B cell (primary cell): ENCODE measurements around the gene HSPA1A. TPM values are rescaled to one million over a fixed set of nuclear protein-coding genes. Genes with fewer than 3 reads are reported as not detected.
A peak's percentile ranks its signal among the peaks of the same experiment; 100 is the strongest.

ENCODE experiments used
- ATAC-seq: fragments of 200-7000 bp; cut with Tn5 transposase; one replicate; pipeline ENCODE4 v1.10.0; 2021; ENCODE audit warnings: low read depth, mild to moderate bottlenecking, moderate number of reproducible peaks, moderate library complexity
- CTCF ChIA-PET: fragments of 350-600 bp; sonication (Branson Sonifier 250); formaldehyde crosslinking; loops from one replicate; lab custom pipeline; 2021; ENCODE audit warnings: antibody characterized with exemption, inconsistent platforms; lab: Charles Lee
- POLR2A ChIA-PET: fragments of 350-600 bp; sonication (Branson Sonifier 250); formaldehyde crosslinking; loops from one replicate; lab custom pipeline; 2021; ENCODE audit warnings: antibody characterized with exemption; lab: Charles Lee
- DNase-seq: peaks from one replicate; pipeline ENCODE4 v3.0.0; 2013
- H2AFZ ChIP-seq: 2 replicates; pipeline ENCODE4 v1.6.1; 2012; ENCODE audit warnings: mild to moderate bottlenecking, low read depth, low read length; ENCODE audit not compliant: insufficient read depth, poor library complexity, severe bottlenecking
- H3K27ac ChIP-seq, 2 donors: 1 replicate in 1 of 2; 2 replicates in 1 of 2; pipeline ENCODE4 v1.5.1; 2012 to 2013; ENCODE audit warnings: low read length in 2 of 2, mild to moderate bottlenecking in 2 of 2, moderate library complexity in 1 of 2
- H3K27me3 ChIP-seq, 4 experiments: fragments of 200-600 bp in 1 of 4; sonication (generic) in 1 of 4; replicated peaks in 1 of 4; 1 replicate in 2 of 4; 2 replicates in 2 of 4; pipeline versions ENCODE4 v1.6.1 to v1.7.0; 2013 to 2016; ENCODE audit warnings: low read length in 3 of 4, mild to moderate bottlenecking in 2 of 4, mixed read lengths in 1 of 4, moderate library complexity in 1 of 4; ENCODE audit not compliant: insufficient read depth in 4 of 4, control insufficient read depth in 3 of 4; ENCODE audit errors: control extremely low read depth in 1 of 4
- H3K36me3 ChIP-seq, 2 experiments: replicated peaks in 1 of 2; 1 replicate in 1 of 2; 2 replicates in 1 of 2; pipeline versions ENCODE4 v1.6.1 to v1.7.1; 2013; ENCODE audit warnings: low read length in 1 of 2; ENCODE audit not compliant: insufficient read depth in 2 of 2, control insufficient read depth in 1 of 2; ENCODE audit errors: control extremely low read depth in 1 of 2, extremely low read depth in 1 of 2
- H3K4me1 ChIP-seq, 2 donors: fragments of 200-600 bp in 1 of 2; sonication (generic) in 1 of 2; 1 replicate in 1 of 2; 2 replicates in 1 of 2; pipeline versions ENCODE4 v1.5.1 to v1.6.1; 2013 to 2017; ENCODE audit warnings: low read length in 2 of 2; ENCODE audit not compliant: control insufficient read depth in 2 of 2, insufficient read depth in 2 of 2
- H3K4me2 ChIP-seq: replicated peaks from 2 replicates; pipeline ENCODE3; 2012; ENCODE audit warnings: mild to moderate bottlenecking, low read depth, low read length; ENCODE audit not compliant: poor library complexity, severe bottlenecking
- H3K4me3 ChIP-seq, 5 experiments: fragments of 200-600 bp in 1 of 5; sonication (generic) in 1 of 5; 1 replicate in 3 of 5; 2 replicates in 2 of 5; pipeline versions ENCODE4 v1.5.1 to v1.7.0; 2011 to 2016; ENCODE audit warnings: low read length in 4 of 5, mild to moderate bottlenecking in 4 of 5, low read depth in 2 of 5, control low read depth in 1 of 5, moderate library complexity in 1 of 5; ENCODE audit not compliant: insufficient read depth in 1 of 5; ENCODE audit errors: control extremely low read depth in 1 of 5, extremely low read depth in 1 of 5
- H3K79me2 ChIP-seq: fragments of 200-600 bp; sonication (generic); one replicate; pipeline ENCODE4 v1.6.0; 2016; ENCODE audit warnings: low read length; ENCODE audit not compliant: control insufficient read depth, insufficient read depth
- H3K9ac ChIP-seq: fragments of 200-600 bp; sonication (generic); 2 replicates; pipeline ENCODE4 v1.6.1; 2017; ENCODE audit warnings: mild to moderate bottlenecking, low read length, moderate library complexity
- H3K9me3 ChIP-seq, 3 donors: one replicate each; pipeline versions ENCODE4 v1.6.1 to v1.7.1; 2013; ENCODE audit warnings: low read length in 2 of 3; ENCODE audit not compliant: control insufficient read depth in 2 of 3, insufficient read depth in 1 of 3; ENCODE audit errors: control extremely low read depth in 1 of 3
- H4K20me1 ChIP-seq: 2 replicates; pipeline ENCODE4 v1.6.0; 2012; ENCODE audit warnings: mild to moderate bottlenecking, low read length; ENCODE audit not compliant: insufficient read depth, control insufficient read depth, poor library complexity, severe bottlenecking
- H3K27ac Mint-ChIP-seq: one replicate; pipeline ENCODE4 v1.8.0; 2021; ENCODE audit warnings: mixed read lengths
- H3K27me3 Mint-ChIP-seq: one replicate; pipeline ENCODE4 v1.8.0; 2021; ENCODE audit warnings: mixed read lengths
- H3K4me1 Mint-ChIP-seq: one replicate; pipeline ENCODE4 v1.8.0; 2021; ENCODE audit warnings: mixed read lengths
- H3K4me3 Mint-ChIP-seq: one replicate; pipeline ENCODE4 v1.8.0; 2021; ENCODE audit warnings: mixed read lengths
- H3K9me3 Mint-ChIP-seq: one replicate; pipeline ENCODE4 v1.8.0; 2022; ENCODE audit warnings: mixed read lengths; ENCODE audit not compliant: insufficient read depth
- EZH2 ChIP-seq: IDR thresholded peaks from 2 replicates; pipeline ENCODE4 v1.6.1; 2012; ENCODE audit warnings: borderline replicate concordance, low read depth, mild to moderate bottlenecking, moderate library complexity, low read length; ENCODE audit not compliant: insufficient read depth, poor library complexity, severe bottlenecking
- WGBS: methylation state at CpG from one replicate; pipeline ENCODE4 v1.1.5; 2013; ENCODE audit warnings: missing lambda C conversion rate; ENCODE audit not compliant: insufficient coverage; 5-methylcytosine and 5-hydroxymethylcytosine counted together
- intact Hi-C: fragments of 100-400 bp; cut with micrococcal nuclease; formaldehyde crosslinking; loops from one replicate; pipeline ENCODE4 v1.10.0; 2022
- polyA plus RNA-seq: library from polyadenylated mRNA; depleted of rRNA; stranded (reverse); fragments of >200 nt; gene quantifications from 2 replicates; pipeline ENCODE4 v1.2.3, GENCODE V29; 2012
- total RNA-seq, 2 donors: library from RNA; stranded (reverse); fragments of 120-200 nt in 1 of 2; gene quantifications; 1 replicate in 1 of 2; 2 replicates in 1 of 2; pipeline versions ENCODE4 v1.2.3 to v1.2.4, GENCODE V29; 2013 to 2022
- TF ChIP-seq, protein P1 (sequence below): fragments of 200-600 bp; IDR thresholded peaks from one replicate; pipeline ENCODE4 v1.8.0; 2022; ENCODE audit warnings: antibody characterized with exemption, mild to moderate bottlenecking

Gene HSPA1A
- total and polyA plus RNA-seq, 2 donors (not counting 1 experiment from before 2014, with no cell fraction given), result 61.2 to 129 TPM

DNA sequence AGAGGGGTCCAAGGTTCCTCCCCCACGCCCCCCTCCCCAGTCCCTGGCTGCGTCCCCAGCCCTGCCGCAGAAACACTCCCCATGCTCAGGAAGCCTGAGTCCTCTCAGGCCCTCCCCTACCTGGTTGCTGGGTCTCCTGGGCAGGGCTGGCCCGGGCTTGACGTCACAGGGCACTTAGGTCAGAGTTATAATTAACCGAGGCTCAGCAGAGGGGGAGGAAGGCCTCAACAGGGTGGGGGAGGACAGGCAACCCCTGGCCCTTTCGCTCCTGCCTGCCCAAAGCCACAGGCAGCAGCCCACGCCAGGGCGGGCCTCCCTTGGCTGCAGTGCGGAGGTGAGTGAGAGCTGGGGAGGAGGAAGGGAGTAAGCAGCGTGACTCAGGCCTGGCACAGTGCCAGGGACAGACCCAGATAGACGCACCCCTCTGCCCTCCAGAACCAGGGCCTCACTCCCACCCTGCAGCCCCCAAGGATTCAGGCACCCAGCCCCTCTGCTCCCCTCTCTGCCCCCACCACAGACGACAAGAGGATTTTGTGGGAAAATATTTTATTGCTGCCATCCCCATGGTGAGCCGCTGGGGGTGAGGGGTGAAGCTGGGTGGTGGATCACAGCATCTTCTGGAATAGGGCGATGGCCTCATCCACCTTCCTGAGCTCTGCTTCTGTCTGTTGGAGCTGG is 38.2 kb upstream of the HSPA1A start, which contains the start of gene VWA7:
TSS of gene VWA7 (minus strand) at position 340 of the 678 bp plus-strand sequence. CDS start 549 bp downstream, outside the sequence.
- Histone ChIP-seq H3K4me2 (peak within 1 kb of the TSS; percentile 72), H2AFZ (peak within 1 kb of the TSS; percentile 65), H3K9ac (peak within 1 kb of the TSS; percentile 43), H3K27ac (peak within 1 kb of the TSS; percentile 66 to 67), H3K4me1 (peaks cover 15 to 28% of the 10 kb centered on the region in 2 donors), H4K20me1 (no peaks in the 10 kb centered on the region), H3K4me3 (peak within 1 kb of the TSS in 2 of 5 experiments; percentile 5 to 21), H3K27me3 (no peaks in the 10 kb centered on the region), H3K79me2 (no peaks in the 10 kb centered on the region), H3K36me3 (peaks cover 0 to 42% of the 10 kb centered on the region in 2 experiments), H3K9me3 (no peaks in the 10 kb centered on the region)
- TF ChIP-seq EZH2, result no peak
- TF ChIP-seq, protein P1, sequence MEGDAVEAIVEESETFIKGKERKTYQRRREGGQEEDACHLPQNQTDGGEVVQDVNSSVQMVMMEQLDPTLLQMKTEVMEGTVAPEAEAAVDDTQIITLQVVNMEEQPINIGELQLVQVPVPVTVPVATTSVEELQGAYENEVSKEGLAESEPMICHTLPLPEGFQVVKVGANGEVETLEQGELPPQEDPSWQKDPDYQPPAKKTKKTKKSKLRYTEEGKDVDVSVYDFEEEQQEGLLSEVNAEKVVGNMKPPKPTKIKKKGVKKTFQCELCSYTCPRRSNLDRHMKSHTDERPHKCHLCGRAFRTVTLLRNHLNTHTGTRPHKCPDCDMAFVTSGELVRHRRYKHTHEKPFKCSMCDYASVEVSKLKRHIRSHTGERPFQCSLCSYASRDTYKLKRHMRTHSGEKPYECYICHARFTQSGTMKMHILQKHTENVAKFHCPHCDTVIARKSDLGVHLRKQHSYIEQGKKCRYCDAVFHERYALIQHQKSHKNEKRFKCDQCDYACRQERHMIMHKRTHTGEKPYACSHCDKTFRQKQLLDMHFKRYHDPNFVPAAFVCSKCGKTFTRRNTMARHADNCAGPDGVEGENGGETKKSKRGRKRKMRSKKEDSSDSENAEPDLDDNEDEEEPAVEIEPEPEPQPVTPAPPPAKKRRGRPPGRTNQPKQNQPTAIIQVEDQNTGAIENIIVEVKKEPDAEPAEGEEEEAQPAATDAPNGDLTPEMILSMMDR, result no peak
- POLR2A ChIA-PET, result interaction anchor here (0.6 kb wide), 2 partner anchors 31 to 37 kb away, joined by 3 to 5 read pairs; no protein-coding TSS in a partner anchor
- CTCF ChIA-PET, result interaction anchor here (0.9 to 1.6 kb wide), 3 partner anchors 14 to 36 kb away, joined by 4 read pairs; partner anchors contain the start of gene VARS1
- H3K4me3 Mint-ChIP-seq, result peak within 1 kb of the TSS; percentile 64
- intact Hi-C loops, result loop anchor here (2.0 kb wide), 2 partner anchors 18 to 38 kb away; partner anchors contain the start of gene VARS1
- H3K27ac Mint-ChIP-seq, result peak within 1 kb of the TSS; percentile 90
- peak; percentile 85 for DNase-seq
- no peaks in the 10 kb centered on the region for H3K9me3 Mint-ChIP-seq
- peak; percentile 88 for ATAC-seq
- WGBS, result 6% methylated on average over 5 of the region's 15 CpGs
- H3K27me3 Mint-ChIP-seq, result no peaks in the 10 kb centered on the region
- H3K4me1 Mint-ChIP-seq, result peaks cover 23% of the 10 kb centered on the region

DNA sequence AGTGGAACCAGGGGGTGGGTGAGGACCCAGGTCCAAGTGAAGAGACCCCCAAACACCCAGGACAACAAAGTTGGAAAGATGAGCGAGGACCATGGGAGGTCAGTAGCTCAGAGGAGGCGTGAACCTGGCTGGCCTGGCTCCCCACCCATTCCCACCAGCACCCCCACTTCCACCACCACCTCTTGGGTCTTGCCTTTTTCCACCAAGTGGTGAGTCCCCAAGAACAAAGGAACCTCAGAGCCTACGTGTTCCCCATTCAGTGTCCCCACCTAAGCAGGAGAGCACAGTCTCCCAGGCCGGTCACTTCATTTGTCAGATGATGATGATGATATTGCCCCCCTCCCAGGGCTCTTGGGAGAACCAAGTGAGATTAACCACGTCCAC is 37.7 kb upstream of the HSPA1A start:
- intact Hi-C loops, result loop anchor here (2.0 kb wide), 2 partner anchors 17 to 39 kb away; partner anchors contain the start of gene VARS1
- H3K4me3 Mint-ChIP-seq, result no peak overlapping the region
- peak overlapping the region; percentile 66 to 67 for H3K27ac ChIP-seq

More for the DNA sequence above, 37.7 kb upstream of the HSPA1A start:
- Histone ChIP-seq H3K4me3 (no peak overlapping the region), H3K79me2 (no peaks in the 10 kb centered on the region), H3K9me3 (no peaks in the 10 kb centered on the region), H3K4me2 (peak overlapping the region; percentile 72), H2AFZ (no peak overlapping the region), H3K36me3 (peaks cover 0 to 47% of the 10 kb centered on the region in 2 experiments), H4K20me1 (no peaks in the 10 kb centered on the region), H3K9ac (no peak overlapping the region), H3K27me3 (no peaks in the 10 kb centered on the region), H3K4me1 (peaks cover 15 to 24% of the 10 kb centered on the region in 2 donors)
- ChIA-PET CTCF (interaction anchor here (0.9 to 1.9 kb wide), 4 partner anchors 8 to 36 kb away, joined by 4 to 7 read pairs (median 4); partner anchors contain the start of gene VARS1), POLR2A (interaction anchor here (0.6 kb wide), 1 partner anchor 30 kb away, joined by 3 read pairs; no protein-coding TSS in a partner anchor)
- TF ChIP-seq, protein P1, result no peak
- no peak for TF ChIP-seq EZH2
- H3K27me3 Mint-ChIP-seq, result no peaks in the 10 kb centered on the region
- no peak for DNase-seq
- 100% methylated on average over 4 of the region's 5 CpGs for WGBS
- H3K4me1 Mint-ChIP-seq, result peaks cover 21% of the 10 kb centered on the region
- ATAC-seq, result no peak
- H3K27ac Mint-ChIP-seq, result peak overlapping the region; percentile 90
- H3K9me3 Mint-ChIP-seq, result no peaks in the 10 kb centered on the region
